ENCODE results near the gene NLRC4.
"Not testable (repeated sequence)": the region's sequence is repeated elsewhere in the genome, so short reads cannot be mapped to it uniquely, and the experiment has no call there.

The NLRC4 gene

GRCh38 chr2:32242331-32242730 is 22.4 kb downstream of the NLRC4 start:
- no peak for DNase-seq (ENCODE audit: low read depth)

GRCh38 chr2:32237996-32238395 is 26.7 kb downstream of the NLRC4 start:
- no peak for DNase-seq (ENCODE audit: low read depth)

GRCh38 chr2:32237488-32237887 is 27.2 kb downstream of the NLRC4 start:
- DNase-seq (ENCODE audit: low read depth) = no peak

GRCh38 chr2:32235315-32235714 is 29.4 kb downstream of the NLRC4 start:
- DNase-seq (ENCODE audit: low read depth) = no peak

GRCh38 chr2:32231959-32232358 is 32.7 kb downstream of the NLRC4 start:
- DNase-seq (ENCODE audit: low read depth) = no peak

- DNase-seq (ENCODE audit: low read depth) = no peak
Measured at GRCh38 chr2:32229635-32230034, 35.1 kb downstream of the NLRC4 start.

GRCh38 chr2:32228181-32228580 is 36.5 kb downstream of the NLRC4 start:
- DNase-seq (ENCODE audit: low read depth) = no peak

GRCh38 chr2:32227492-32227891 is 37.2 kb downstream of the NLRC4 start:
- DNase-seq (ENCODE audit: low read depth) = no peak

- DNase-seq (ENCODE audit: low read depth) = no peak
Measured at GRCh38 chr2:32222966-32223365, 41.7 kb downstream of the NLRC4 start.

GRCh38 chr2:32220445-32220844 is 44.2 kb downstream of the NLRC4 start:
- no peak for DNase-seq (ENCODE audit: low read depth)

GRCh38 chr2:32212295-32212694 is 52.4 kb downstream of the NLRC4 start:
- DNase-seq (ENCODE audit: low read depth) = no peak

GRCh38 chr2:32210767-32211408 is 53.8 kb downstream of the NLRC4 start:
- no peak for DNase-seq (ENCODE audit: low read depth)

GRCh38 chr2:32203428-32203827 is 61.3 kb downstream of the NLRC4 start:
- not testable (repeated sequence) for DNase-seq (ENCODE audit: low read depth)

GRCh38 chr2:32200814-32201213 is 63.9 kb downstream of the NLRC4 start:
- no peak for DNase-seq (ENCODE audit: low read depth)

GRCh38 chr2:32192418-32192817 is 72.3 kb downstream of the NLRC4 start:
- DNase-seq (ENCODE audit: low read depth) = no peak

- DNase-seq (ENCODE audit: low read depth) = no peak
Measured at GRCh38 chr2:32189011-32189410, 75.7 kb downstream of the NLRC4 start.

- no peak for DNase-seq (ENCODE audit: low read depth)
Measured at GRCh38 chr2:32182667-32183066, 82.0 kb downstream of the NLRC4 start.

Measured in activated T-helper 9 cell treated with anti-CD3 and anti-CD28 coated beads, Interleukin-2, amount 50 U/mL, for 16 hours (primary cell).